ENCODE data around the gene CLSTN2. TPM values are rescaled to one million over a fixed set of nuclear protein-coding genes. Genes with fewer than 3 reads are reported as not detected.

Gene CLSTN2
- total and polyA plus RNA-seq, 12 donors: 0.67 to 17.8 (median 5.3) TPM

DNA sequence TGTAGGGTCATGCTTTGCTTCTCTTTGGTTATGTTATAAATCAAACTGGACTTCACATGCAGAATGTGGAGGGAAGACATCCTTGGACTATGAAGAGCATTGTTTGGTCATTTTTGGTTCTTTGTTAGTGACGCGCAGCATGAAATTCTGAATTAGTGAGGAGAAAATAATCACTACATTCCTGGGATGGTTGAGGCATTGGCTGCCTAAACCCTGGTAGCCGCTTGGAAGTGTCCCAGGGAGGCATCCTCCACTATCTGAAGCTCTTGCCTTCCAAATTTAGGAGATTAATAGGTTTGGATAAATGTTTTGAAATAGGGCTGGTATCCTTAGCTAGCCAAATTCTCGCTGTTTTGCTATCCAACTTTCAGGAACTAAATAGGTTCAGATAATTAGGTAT is 96.2 kb downstream of the CLSTN2 start:
- Histone ChIP-seq H3K36me3 (replicated peaks in 1 of 2) (no peaks in the 10 kb centered on the region), H3K27ac (no peak overlapping the region), H3K27me3 (no peaks in the 10 kb centered on the region), H3K9me3 (replicated peaks in 1 of 3) (no peaks in the 10 kb centered on the region), H3K4me3 (no peak overlapping the region), H3K4me1 (replicated peaks in 1 of 2) (no peaks in the 10 kb centered on the region)
- no peak for DNase-seq
- TF ChIP-seq, protein P1, sequence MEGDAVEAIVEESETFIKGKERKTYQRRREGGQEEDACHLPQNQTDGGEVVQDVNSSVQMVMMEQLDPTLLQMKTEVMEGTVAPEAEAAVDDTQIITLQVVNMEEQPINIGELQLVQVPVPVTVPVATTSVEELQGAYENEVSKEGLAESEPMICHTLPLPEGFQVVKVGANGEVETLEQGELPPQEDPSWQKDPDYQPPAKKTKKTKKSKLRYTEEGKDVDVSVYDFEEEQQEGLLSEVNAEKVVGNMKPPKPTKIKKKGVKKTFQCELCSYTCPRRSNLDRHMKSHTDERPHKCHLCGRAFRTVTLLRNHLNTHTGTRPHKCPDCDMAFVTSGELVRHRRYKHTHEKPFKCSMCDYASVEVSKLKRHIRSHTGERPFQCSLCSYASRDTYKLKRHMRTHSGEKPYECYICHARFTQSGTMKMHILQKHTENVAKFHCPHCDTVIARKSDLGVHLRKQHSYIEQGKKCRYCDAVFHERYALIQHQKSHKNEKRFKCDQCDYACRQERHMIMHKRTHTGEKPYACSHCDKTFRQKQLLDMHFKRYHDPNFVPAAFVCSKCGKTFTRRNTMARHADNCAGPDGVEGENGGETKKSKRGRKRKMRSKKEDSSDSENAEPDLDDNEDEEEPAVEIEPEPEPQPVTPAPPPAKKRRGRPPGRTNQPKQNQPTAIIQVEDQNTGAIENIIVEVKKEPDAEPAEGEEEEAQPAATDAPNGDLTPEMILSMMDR (IDR thresholded peaks at IDR 0.05): no peak
- no peak for TF ChIP-seq POLR2A (IDR thresholded peaks at IDR 0.05)
- 65 to 84% (median 78%) methylated on average over 4 of the region's 4 CpGs for WGBS, 4 donors
- intact Hi-C loops (cut with DNase I): no loop called here

DNA sequence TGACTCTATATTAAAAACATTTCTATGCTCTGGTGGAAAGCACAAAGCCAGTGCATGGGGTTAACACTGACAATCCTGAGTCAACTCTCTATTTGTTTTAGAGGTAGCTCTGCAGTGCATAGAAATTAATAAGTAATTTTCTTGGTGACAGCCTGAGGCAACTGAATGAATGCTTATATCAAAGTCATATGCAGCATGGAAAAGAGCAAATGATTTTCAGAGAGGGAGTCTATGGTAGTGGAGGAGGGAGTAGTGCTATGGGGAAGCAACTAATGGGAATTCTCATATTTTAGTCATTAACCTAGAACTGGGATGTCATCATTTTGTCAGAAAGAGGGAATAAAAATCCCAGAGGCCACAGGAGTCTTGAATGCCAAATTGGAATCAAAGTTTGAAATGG is 99.1 kb downstream of the CLSTN2 start:
- H3K27me3 ChIP-seq: no peaks in the 10 kb centered on the region
- intact Hi-C loops (cut with DNase I): no loop called here
- H3K4me1 ChIP-seq (replicated peaks in 1 of 2): no peaks in the 10 kb centered on the region
- no peak overlapping the region for H3K4me3 ChIP-seq
- H3K27ac ChIP-seq: no peak overlapping the region
- no peak for TF ChIP-seq POLR2A (IDR thresholded peaks at IDR 0.05)
- TF ChIP-seq, protein P1 (IDR thresholded peaks at IDR 0.05): no peak
- H3K9me3 ChIP-seq (replicated peaks in 1 of 3): no peaks in the 10 kb centered on the region
- DNase-seq: no peak
- H3K36me3 ChIP-seq (replicated peaks in 1 of 2): no peaks in the 10 kb centered on the region

DNA sequence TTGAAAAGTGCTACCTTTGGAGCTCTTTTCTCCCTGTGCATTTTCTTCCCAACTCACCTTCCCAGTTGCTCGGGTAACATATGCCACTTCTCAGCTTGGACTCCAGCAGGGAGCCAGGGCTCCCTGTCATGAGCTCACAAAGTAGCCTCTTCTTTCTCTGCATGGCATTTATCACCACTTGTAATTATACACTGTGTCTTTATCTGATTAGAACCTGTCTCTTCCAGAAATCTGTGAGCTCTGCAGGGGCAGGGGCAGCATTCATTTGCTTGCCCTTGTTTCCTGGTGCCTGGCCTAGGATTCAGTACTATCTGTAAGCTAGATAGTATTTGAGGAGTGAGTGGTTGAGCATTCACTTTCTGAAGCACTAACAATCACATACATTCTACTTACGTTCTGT is 100.9 kb downstream of the CLSTN2 start:
- DNase-seq: no peak
- no peak overlapping the region for H3K4me3 ChIP-seq
- no peaks in the 10 kb centered on the region for H3K4me1 ChIP-seq (replicated peaks in 1 of 2)
- WGBS, 4 donors: 56 to 83% (median 64%) methylated on average over 2 of the region's 2 CpGs
- H3K36me3 ChIP-seq (replicated peaks in 1 of 2): no peaks in the 10 kb centered on the region
- no peaks in the 10 kb centered on the region for H3K9me3 ChIP-seq (replicated peaks in 1 of 3)
- intact Hi-C loops (cut with DNase I): no loop called here
- H3K27me3 ChIP-seq: no peaks in the 10 kb centered on the region
- TF ChIP-seq, protein P1 (IDR thresholded peaks at IDR 0.05): no peak
- no peak for TF ChIP-seq POLR2A (IDR thresholded peaks at IDR 0.05)
- no peak overlapping the region for H3K27ac ChIP-seq

DNA sequence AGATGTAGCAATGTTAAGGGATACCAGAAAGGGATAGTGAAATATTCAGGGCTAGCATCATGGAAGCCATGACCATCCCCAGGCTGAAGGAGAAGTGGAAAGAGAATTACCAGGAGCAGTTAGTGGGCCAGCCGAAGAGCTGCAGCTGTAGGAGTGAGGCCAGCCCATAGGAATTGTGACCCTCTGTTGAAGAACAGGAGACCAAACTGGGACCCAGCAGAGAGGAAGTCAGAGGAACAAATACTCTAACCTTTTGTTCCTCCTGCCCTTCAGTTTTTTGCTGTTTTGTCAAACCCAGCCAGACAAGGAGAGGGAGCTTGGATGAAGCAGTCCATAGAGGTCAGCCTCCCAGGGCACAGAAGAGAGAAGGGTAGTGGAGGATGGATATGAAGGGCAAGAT is 115.4 kb downstream of the CLSTN2 start:
- DNase-seq: no peak
- 80 to 93% (median 85%) methylated on average over 1 of the region's 1 CpG for WGBS, 4 donors
- TF ChIP-seq, protein P1 (IDR thresholded peaks at IDR 0.05): no peak
- intact Hi-C loops (cut with DNase I): no loop called here
- Histone ChIP-seq H3K4me3 (no peak overlapping the region), H3K4me1 (replicated peaks in 1 of 2) (no peaks in the 10 kb centered on the region), H3K27me3 (no peaks in the 10 kb centered on the region), H3K36me3 (replicated peaks in 1 of 2) (no peaks in the 10 kb centered on the region), H3K9me3 (replicated peaks in 1 of 3) (no peaks in the 10 kb centered on the region), H3K27ac (no peak overlapping the region)
